ENCODE results near the gene CCDC57. TPM values are rescaled to one million over a fixed set of nuclear protein-coding genes. Genes with fewer than 3 reads are reported as not detected.

The CCDC57 gene
- total and polyA plus RNA-seq, 2 of the 8 experiments (the other 6 are each of a cell fraction or from before 2014, with no cell fraction given) = 8.4 to 12.9 TPM

- TF ChIP-seq SAP30 (IDR thresholded peaks at IDR 0.05; ENCODE audit: insufficient read depth, insufficient replicate concordance, low read length) = no peak
- TF ChIP-seq TAF1 (IDR thresholded peaks at IDR 0.05; ENCODE audit: low read depth, low read length) = no peak
- no peak for TF ChIP-seq ATF3 (IDR thresholded peaks at IDR 0.05; ENCODE audit: insufficient read depth, low read depth, low read length)
- no peak for TF ChIP-seq USF2 (IDR thresholded peaks at IDR 0.05; ENCODE audit: low read length)
- TF ChIP-seq CEBPB (IDR thresholded peaks at IDR 0.05; ENCODE audit: low read depth, low read length) = no peak
- TF ChIP-seq YY1 (IDR thresholded peaks at IDR 0.05; ENCODE audit: low read depth, low read length) = no peak
- TF ChIP-seq CHD2 (IDR thresholded peaks at IDR 0.05; ENCODE audit: low read length) = no peak
- no peak for TF ChIP-seq CREB1 (IDR thresholded peaks at IDR 0.05)
- TF ChIP-seq ASH2L (IDR thresholded peaks at IDR 0.05; ENCODE audit: low read length) = no peak
Observed at GRCh38 chr17:82055023-82055964, 157.3 kb downstream of the CCDC57 start (continued).
